ENCODE measurements around the gene PCBD1. TPM values are rescaled to one million over a fixed set of nuclear protein-coding genes. Genes with fewer than 3 reads are reported as not detected.

Gene PCBD1
- total RNA-seq, 1 donor from 2014 or later: 34.4 TPM

DNA sequence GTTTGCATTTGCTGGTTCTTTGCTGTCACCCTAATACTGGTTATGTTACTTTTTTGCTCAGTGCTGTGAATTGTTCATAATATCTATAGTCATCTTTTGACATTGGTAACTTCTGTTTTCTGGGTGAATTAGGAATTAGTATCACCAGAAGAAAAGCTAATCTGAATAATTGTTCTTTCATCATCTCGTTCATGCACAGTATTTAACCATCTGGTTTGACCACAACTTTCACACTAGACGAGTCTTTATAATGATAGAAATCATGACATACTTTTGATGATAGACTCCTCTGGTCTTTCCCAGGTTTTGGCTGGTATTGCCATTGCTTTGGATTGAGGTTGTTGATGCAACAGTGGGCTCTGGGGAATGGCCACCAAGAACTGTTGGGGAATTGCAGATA is 47.5 kb downstream of the PCBD1 start:
- Histone ChIP-seq H3K9ac (ENCODE audit: low read depth in 1 of 3, low read length in 3 of 3) (no peak overlapping the region), H3K36me3 (ENCODE audit: control insufficient read depth in 3 of 3, insufficient read depth in 3 of 3, low read length in 3 of 3) (peaks cover 4 to 11% (median 6%) of the 10 kb centered on the region in 3 donors), H3K4me3 (ENCODE audit: low read length in 3 of 3) (no peak overlapping the region), H3K9me3 (ENCODE audit: control insufficient read depth in 3 of 3, low read length in 3 of 3) (no peaks in the 10 kb centered on the region), H3K27me3 (ENCODE audit: control insufficient read depth in 3 of 3, insufficient read depth in 3 of 3, low read length in 3 of 3) (no peaks in the 10 kb centered on the region), H3K4me1 (ENCODE audit: control insufficient read depth in 3 of 3, insufficient read depth in 3 of 3, low read length in 3 of 3) (peaks cover 0 to 6% (median 0%) of the 10 kb centered on the region in 3 donors), H3K27ac (ENCODE audit: low read depth, low read length) (no peak overlapping the region)

DNA sequence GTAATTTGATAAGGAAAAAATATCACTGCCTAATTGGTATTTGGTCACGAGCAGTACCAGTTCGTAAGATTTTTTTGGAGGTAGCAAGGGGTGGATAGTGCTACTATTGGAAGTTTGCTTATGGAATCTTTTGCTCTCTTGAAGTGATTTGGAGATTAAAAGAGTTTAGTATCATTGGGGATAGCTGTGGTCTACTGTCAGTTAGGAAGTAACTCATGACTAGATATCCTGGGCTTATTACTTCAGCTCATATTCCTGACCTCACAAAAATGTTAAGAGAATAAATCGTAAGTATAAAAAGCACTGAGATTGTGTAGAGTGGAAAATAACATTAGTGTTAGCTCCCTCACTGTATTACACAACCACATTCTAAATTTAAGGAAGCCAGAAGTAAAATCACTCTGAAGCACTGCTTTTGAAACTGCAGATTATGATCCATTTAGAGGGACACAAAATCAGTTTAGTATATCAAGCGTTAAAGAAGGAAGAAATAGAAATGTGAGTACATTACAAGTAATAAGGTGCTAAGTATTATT is 50.0 kb downstream of the PCBD1 start:
- Histone ChIP-seq H3K9me3 (ENCODE audit: control insufficient read depth in 3 of 3, low read length in 3 of 3) (no peaks in the 10 kb centered on the region), H3K27me3 (ENCODE audit: control insufficient read depth in 3 of 3, insufficient read depth in 3 of 3, low read length in 3 of 3) (no peaks in the 10 kb centered on the region), H3K36me3 (ENCODE audit: control insufficient read depth in 3 of 3, insufficient read depth in 3 of 3, low read length in 3 of 3) (no peaks in the 10 kb centered on the region), H3K27ac (ENCODE audit: low read depth, low read length) (no peak overlapping the region), H3K9ac (ENCODE audit: low read depth in 1 of 3, low read length in 3 of 3) (no peak overlapping the region), H3K4me3 (ENCODE audit: low read length in 3 of 3) (no peak overlapping the region), H3K4me1 (ENCODE audit: control insufficient read depth in 3 of 3, insufficient read depth in 3 of 3, low read length in 3 of 3) (peaks cover 0 to 13% (median 0%) of the 10 kb centered on the region in 3 donors)

DNA sequence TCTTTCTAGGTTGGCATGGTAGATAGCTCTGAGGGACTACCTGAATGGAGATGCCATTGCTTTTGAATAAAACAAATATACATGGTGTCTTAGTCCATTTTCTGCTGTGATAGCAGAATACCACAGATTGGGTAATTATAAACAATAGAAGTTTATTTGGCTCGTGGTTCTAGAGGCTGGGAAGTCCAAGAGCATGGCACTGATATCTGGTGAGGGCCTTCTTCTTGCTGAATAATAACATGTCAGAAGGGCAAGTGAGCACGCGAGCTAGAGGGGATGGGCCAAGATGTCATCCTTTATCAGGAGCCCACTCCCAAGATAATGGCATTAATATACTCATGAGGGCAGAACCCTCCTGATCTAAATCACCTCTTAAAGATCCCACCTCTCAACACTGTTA is 50.7 kb downstream of the PCBD1 start:
- H3K9ac ChIP-seq (ENCODE audit: low read depth in 1 of 3, low read length in 3 of 3): no peak overlapping the region
- no peaks in the 10 kb centered on the region for H3K9me3 ChIP-seq (ENCODE audit: control insufficient read depth in 3 of 3, low read length in 3 of 3)
- no peaks in the 10 kb centered on the region for H3K27me3 ChIP-seq (ENCODE audit: control insufficient read depth in 3 of 3, insufficient read depth in 3 of 3, low read length in 3 of 3)
- no peak overlapping the region for H3K27ac ChIP-seq (ENCODE audit: low read depth, low read length)
- peaks cover 0 to 19% (median 0%) of the 10 kb centered on the region in 3 donors for H3K4me1 ChIP-seq (ENCODE audit: control insufficient read depth in 3 of 3, insufficient read depth in 3 of 3, low read length in 3 of 3)
- H3K4me3 ChIP-seq (ENCODE audit: low read length in 3 of 3): no peak overlapping the region
- no peaks in the 10 kb centered on the region for H3K36me3 ChIP-seq (ENCODE audit: control insufficient read depth in 3 of 3, insufficient read depth in 3 of 3, low read length in 3 of 3)

DNA sequence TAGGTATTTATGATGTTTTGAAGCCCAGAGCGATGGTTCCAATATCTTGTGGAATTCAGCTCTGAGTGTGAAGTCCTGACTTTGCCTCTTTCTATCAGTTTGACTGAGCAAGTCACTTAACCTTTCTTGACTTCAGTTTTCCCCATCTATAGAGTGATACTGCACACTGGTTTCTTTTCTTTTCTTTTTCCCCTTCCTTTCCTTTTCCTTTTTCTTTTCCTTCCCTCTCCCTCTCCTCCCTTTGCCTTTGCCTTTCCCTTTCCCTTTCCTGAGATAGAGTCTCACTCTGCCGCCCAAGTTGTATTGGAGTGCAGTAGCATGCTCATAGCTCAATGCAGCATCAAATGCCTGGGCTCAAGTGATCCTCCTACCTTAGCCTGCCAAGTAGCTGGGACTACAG is 52.0 kb downstream of the PCBD1 start:
- H3K36me3 ChIP-seq (ENCODE audit: control insufficient read depth in 3 of 3, insufficient read depth in 3 of 3, low read length in 3 of 3): no peaks in the 10 kb centered on the region
- H3K4me3 ChIP-seq (ENCODE audit: low read length in 3 of 3): no peak overlapping the region
- no peaks in the 10 kb centered on the region for H3K9me3 ChIP-seq (ENCODE audit: control insufficient read depth in 3 of 3, low read length in 3 of 3)
- H3K27me3 ChIP-seq (ENCODE audit: control insufficient read depth in 3 of 3, insufficient read depth in 3 of 3, low read length in 3 of 3): no peaks in the 10 kb centered on the region
- no peak overlapping the region for H3K9ac ChIP-seq (ENCODE audit: low read depth in 1 of 3, low read length in 3 of 3)
- H3K4me1 ChIP-seq (ENCODE audit: control insufficient read depth in 3 of 3, insufficient read depth in 3 of 3, low read length in 3 of 3): peaks cover 0 to 30% (median 2%) of the 10 kb centered on the region in 3 donors
- no peak overlapping the region for H3K27ac ChIP-seq (ENCODE audit: low read depth, low read length)

DNA sequence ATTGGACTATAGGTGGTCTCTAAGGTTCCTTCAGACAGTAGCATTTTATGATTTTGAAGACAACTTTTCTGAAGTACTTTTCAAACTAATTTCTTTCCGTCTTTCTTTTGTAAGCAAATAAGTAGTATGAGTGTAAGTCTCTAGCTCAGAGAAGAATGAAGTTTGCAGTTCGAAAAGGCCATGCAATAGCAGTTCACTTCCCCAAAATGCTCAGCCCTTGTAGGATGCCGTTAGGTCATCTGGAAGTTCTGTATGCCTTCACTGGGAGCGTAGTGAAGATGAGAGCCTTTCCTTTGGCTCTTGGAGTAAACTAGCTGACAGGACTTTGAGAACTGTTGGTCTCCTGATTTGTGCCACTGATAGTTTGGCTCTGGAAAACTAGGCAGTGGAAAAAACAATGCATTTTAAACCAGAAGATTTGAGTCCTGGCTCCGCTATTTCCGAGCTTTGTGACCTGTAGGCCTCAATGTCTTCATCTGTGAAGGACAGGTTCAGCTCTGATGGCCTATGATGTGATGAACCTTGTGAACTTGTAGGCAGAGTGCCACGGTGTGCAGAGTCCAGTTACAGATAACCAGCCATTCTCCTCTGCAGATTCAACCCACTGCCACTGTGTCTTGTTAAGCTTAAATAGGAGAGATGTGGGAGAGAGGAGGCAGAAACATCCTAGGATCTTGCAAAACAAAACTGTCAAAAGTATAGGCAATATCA is 53.8 kb downstream of the PCBD1 start:
- Histone ChIP-seq H3K9me3 (ENCODE audit: control insufficient read depth in 3 of 3, low read length in 3 of 3) (no peaks in the 10 kb centered on the region), H3K27me3 (ENCODE audit: control insufficient read depth in 3 of 3, insufficient read depth in 3 of 3, low read length in 3 of 3) (no peaks in the 10 kb centered on the region), H3K9ac (ENCODE audit: low read depth in 1 of 3, low read length in 3 of 3) (no peak overlapping the region), H3K4me1 (ENCODE audit: control insufficient read depth in 3 of 3, insufficient read depth in 3 of 3, low read length in 3 of 3) (peaks cover 6 to 43% (median 9%) of the 10 kb centered on the region in 3 donors), H3K4me3 (ENCODE audit: low read length in 3 of 3) (no peak overlapping the region), H3K27ac (ENCODE audit: low read depth, low read length) (no peak overlapping the region), H3K36me3 (ENCODE audit: control insufficient read depth in 3 of 3, insufficient read depth in 3 of 3, low read length in 3 of 3) (no peaks in the 10 kb centered on the region)

DNA sequence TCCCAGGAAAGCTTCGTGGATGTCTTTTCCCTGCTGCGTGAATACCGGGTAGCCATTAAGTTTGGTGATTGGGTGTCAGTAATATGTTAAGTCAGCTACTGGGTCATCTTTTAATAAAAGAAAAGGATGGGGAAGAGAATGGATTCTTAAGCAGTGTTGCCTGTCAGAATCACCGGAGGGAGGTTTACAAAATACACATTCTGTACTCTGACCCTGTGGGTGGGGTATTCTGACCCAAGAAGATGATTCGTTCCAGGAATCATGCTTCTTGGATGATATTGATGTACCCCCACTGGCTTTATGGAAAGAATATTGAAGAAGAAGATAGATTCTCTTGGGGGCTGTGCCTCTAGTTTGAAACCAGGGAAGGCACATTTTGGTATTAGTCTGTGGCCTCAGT is 54.3 kb downstream of the PCBD1 start:
- Histone ChIP-seq H3K4me1 (ENCODE audit: control insufficient read depth in 3 of 3, insufficient read depth in 3 of 3, low read length in 3 of 3) (peaks cover 10 to 46% (median 12%) of the 10 kb centered on the region in 3 donors), H3K9ac (ENCODE audit: low read depth in 1 of 3, low read length in 3 of 3) (no peak overlapping the region), H3K36me3 (ENCODE audit: control insufficient read depth in 3 of 3, insufficient read depth in 3 of 3, low read length in 3 of 3) (no peaks in the 10 kb centered on the region), H3K27ac (ENCODE audit: low read depth, low read length) (no peak overlapping the region), H3K4me3 (ENCODE audit: low read length in 3 of 3) (no peak overlapping the region), H3K9me3 (ENCODE audit: control insufficient read depth in 3 of 3, low read length in 3 of 3) (no peaks in the 10 kb centered on the region), H3K27me3 (ENCODE audit: control insufficient read depth in 3 of 3, insufficient read depth in 3 of 3, low read length in 3 of 3) (no peaks in the 10 kb centered on the region)

DNA sequence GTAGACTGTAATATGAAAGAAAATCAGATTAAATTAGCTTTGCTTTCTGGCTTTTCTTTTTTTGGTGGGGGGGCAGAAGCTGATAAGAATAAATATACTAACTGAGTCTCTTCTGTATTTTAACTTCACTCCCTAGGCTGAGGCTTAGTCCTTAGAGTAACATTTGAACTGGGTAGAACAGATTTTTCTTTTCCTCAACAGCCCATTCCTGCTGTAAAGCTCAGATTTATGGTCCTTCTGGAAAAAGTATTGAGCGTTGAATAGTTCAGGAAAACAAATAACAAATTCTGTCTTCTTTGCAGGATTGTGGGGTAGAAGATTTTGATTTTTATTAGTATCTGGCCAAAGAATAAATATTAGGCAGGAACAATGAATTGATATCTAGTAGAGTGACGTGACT is 54.8 kb downstream of the PCBD1 start:
- no peak overlapping the region for H3K27ac ChIP-seq (ENCODE audit: low read depth, low read length)

More for the DNA sequence above, 54.8 kb downstream of the PCBD1 start:
- Histone ChIP-seq H3K9me3 (ENCODE audit: control insufficient read depth in 3 of 3, low read length in 3 of 3) (no peaks in the 10 kb centered on the region), H3K36me3 (ENCODE audit: control insufficient read depth in 3 of 3, insufficient read depth in 3 of 3, low read length in 3 of 3) (no peaks in the 10 kb centered on the region), H3K27me3 (ENCODE audit: control insufficient read depth in 3 of 3, insufficient read depth in 3 of 3, low read length in 3 of 3) (no peaks in the 10 kb centered on the region), H3K4me3 (ENCODE audit: low read length in 3 of 3) (no peak overlapping the region), H3K4me1 (ENCODE audit: control insufficient read depth in 3 of 3, insufficient read depth in 3 of 3, low read length in 3 of 3) (peaks cover 12 to 50% (median 13%) of the 10 kb centered on the region in 3 donors), H3K9ac (ENCODE audit: low read depth in 1 of 3, low read length in 3 of 3) (no peak overlapping the region)

Other genes with a start within 250 kb of the PCBD1 start
- 5.7 TPM for gene ADAMTS14, start 216.1 kb downstream of the PCBD1 start, total RNA-seq
- gene TBATA, start 103.2 kb downstream of the PCBD1 start, total RNA-seq: not detected
- gene SGPL1, start 72.6 kb downstream of the PCBD1 start, total RNA-seq: 37.1 TPM

Measured in skeletal muscle tissue (tissue), 4 donors.